ENCODE measurements around the gene PDGFA. TPM values are rescaled to one million over a fixed set of nuclear protein-coding genes. Genes with fewer than 3 reads are reported as not detected.

Gene PDGFA
- total RNA-seq, 1 donor from 2014 or later: 7.3 TPM

- H3K27me3 Mint-ChIP-seq: no peaks in the 10 kb centered on the region
- H3K36me3 Mint-ChIP-seq (ENCODE audit: low read depth): no peaks in the 10 kb centered on the region
- no peak for DNase-seq
- H3K9me3 Mint-ChIP-seq: peaks cover 7% of the 10 kb centered on the region
- no peaks in the 10 kb centered on the region for H3K4me1 Mint-ChIP-seq
- ATAC-seq (ENCODE audit: low read depth): no peak
- H3K27ac Mint-ChIP-seq: no peak overlapping the region
- no peak overlapping the region for H3K4me3 Mint-ChIP-seq
- CTCF ChIA-PET: no interaction called here
- POLR2A ChIA-PET: no interaction called here
- intact Hi-C loops (cut with micrococcal nuclease): no loop called here
- no peak for TF ChIP-seq CTCF (IDR thresholded peaks at IDR 0.05)
These were observed 22.0 kb upstream of the PDGFA start for GRCh38 chr7:541661-542060.

- Mint-ChIP-seq H3K9me3 (peaks cover 7% of the 10 kb centered on the region), H3K27me3 (no peaks in the 10 kb centered on the region), H3K4me1 (no peaks in the 10 kb centered on the region), H3K27ac (no peak overlapping the region), H3K36me3 (ENCODE audit: low read depth) (no peaks in the 10 kb centered on the region), H3K4me3 (no peak overlapping the region)
- ChIA-PET POLR2A (no interaction called here), CTCF (no interaction called here)
- ATAC-seq (ENCODE audit: low read depth) (no peak), DNase-seq (no peak)
- intact Hi-C loops (cut with micrococcal nuclease): no loop called here
- TF ChIP-seq CTCF (IDR thresholded peaks at IDR 0.05): no peak
These were observed 21.4 kb upstream of the PDGFA start for GRCh38 chr7:540997-541396.

GRCh38 chr7:540579-540978 is 20.9 kb upstream of the PDGFA start:
- POLR2A ChIA-PET: no interaction called here
- Mint-ChIP-seq H3K27me3 (no peaks in the 10 kb centered on the region), H3K9me3 (peaks cover 7% of the 10 kb centered on the region), H3K4me3 (no peak overlapping the region), H3K4me1 (no peaks in the 10 kb centered on the region), H3K36me3 (ENCODE audit: low read depth) (no peaks in the 10 kb centered on the region), H3K27ac (no peak overlapping the region)
- DNase-seq: no peak
- TF ChIP-seq CTCF (IDR thresholded peaks at IDR 0.05): no peak
- CTCF ChIA-PET: no interaction called here
- ATAC-seq (ENCODE audit: low read depth): no peak
- intact Hi-C loops (cut with micrococcal nuclease): no loop called here

GRCh38 chr7:539731-540411 is 20.2 kb upstream of the PDGFA start:
- ATAC-seq (ENCODE audit: low read depth): no peak
- peaks cover 3% of the 10 kb centered on the region for H3K9me3 Mint-ChIP-seq
- TF ChIP-seq CTCF (IDR thresholded peaks at IDR 0.05): no peak

GRCh38 chr7:538764-539685 is 19.4 kb upstream of the PDGFA start:
- ChIA-PET CTCF (no interaction called here), POLR2A (no interaction called here)
- DNase-seq: no peak
- no peaks in the 10 kb centered on the region for H3K36me3 Mint-ChIP-seq (ENCODE audit: low read depth)
- no peak overlapping the region for H3K4me3 Mint-ChIP-seq
- no peaks in the 10 kb centered on the region for H3K4me1 Mint-ChIP-seq
- TF ChIP-seq CTCF (IDR thresholded peaks at IDR 0.05): no peak
- intact Hi-C loops (cut with micrococcal nuclease): no loop called here
- peaks cover 3% of the 10 kb centered on the region for H3K9me3 Mint-ChIP-seq
- H3K27ac Mint-ChIP-seq: no peak overlapping the region
- no peak for ATAC-seq (ENCODE audit: low read depth)
- no peaks in the 10 kb centered on the region for H3K27me3 Mint-ChIP-seq

More at GRCh38 chr7:539731-540411, 20.2 kb upstream of the PDGFA start:
- ChIA-PET CTCF (no interaction called here), POLR2A (no interaction called here)
- Mint-ChIP-seq H3K36me3 (ENCODE audit: low read depth) (no peaks in the 10 kb centered on the region), H3K4me1 (no peaks in the 10 kb centered on the region), H3K27ac (no peak overlapping the region), H3K4me3 (no peak overlapping the region), H3K27me3 (no peaks in the 10 kb centered on the region)
- DNase-seq: no peak
- intact Hi-C loops (cut with micrococcal nuclease): no loop called here
